Keratinocyte (primary cell): ENCODE measurements around the gene FSTL1.

Experiments used
- CTCF ChIP-seq, 3 experiments: IDR thresholded peaks in 1 of 3; conservative IDR thresholded peaks in 1 of 3; optimal IDR thresholded peaks in 1 of 3; 2 replicates in 2 of 3; 3 replicates in 1 of 3; pipeline versions ENCODE3 to v1.5.1; 2011; ENCODE audit warnings: low read length in 3 of 3, mild to moderate bottlenecking in 3 of 3, moderate library complexity in 2 of 3, control low read depth in 1 of 3, inconsistent platforms in 1 of 3; ENCODE audit not compliant: insufficient read depth in 2 of 3; ENCODE audit errors: extremely low read depth in 1 of 3
- EZH2 ChIP-seq: IDR thresholded peaks from one replicate; pipeline ENCODE4 v1.6.1; 2012; ENCODE audit warnings: inconsistent platforms, mild to moderate bottlenecking, low read length, moderate library complexity

- TF ChIP-seq CTCF (optimal IDR thresholded peaks at IDR 0.05 in 1 of 3, IDR thresholded peaks at IDR 0.05 in 1 of 3, conservative IDR thresholded peaks at IDR 0.05 in 1 of 3; ENCODE audit: extremely low read depth in 1 of 3, insufficient read depth in 2 of 3, low read length in 3 of 3) (no peak), EZH2 (no peak)
Measured at GRCh38 chr3:120470870-120471269, 20.1 kb upstream of the FSTL1 start.
